ENCODE data around the gene SLC43A3.

GRCh38 chr11:57368106-57368844 lies 58.6 kb downstream of the SLC43A3 start:
- TF ChIP-seq EZH2phosphoT487 (IDR thresholded peaks at IDR 0.05; ENCODE audit: low read depth), result no peak
- TF ChIP-seq, protein P1, sequence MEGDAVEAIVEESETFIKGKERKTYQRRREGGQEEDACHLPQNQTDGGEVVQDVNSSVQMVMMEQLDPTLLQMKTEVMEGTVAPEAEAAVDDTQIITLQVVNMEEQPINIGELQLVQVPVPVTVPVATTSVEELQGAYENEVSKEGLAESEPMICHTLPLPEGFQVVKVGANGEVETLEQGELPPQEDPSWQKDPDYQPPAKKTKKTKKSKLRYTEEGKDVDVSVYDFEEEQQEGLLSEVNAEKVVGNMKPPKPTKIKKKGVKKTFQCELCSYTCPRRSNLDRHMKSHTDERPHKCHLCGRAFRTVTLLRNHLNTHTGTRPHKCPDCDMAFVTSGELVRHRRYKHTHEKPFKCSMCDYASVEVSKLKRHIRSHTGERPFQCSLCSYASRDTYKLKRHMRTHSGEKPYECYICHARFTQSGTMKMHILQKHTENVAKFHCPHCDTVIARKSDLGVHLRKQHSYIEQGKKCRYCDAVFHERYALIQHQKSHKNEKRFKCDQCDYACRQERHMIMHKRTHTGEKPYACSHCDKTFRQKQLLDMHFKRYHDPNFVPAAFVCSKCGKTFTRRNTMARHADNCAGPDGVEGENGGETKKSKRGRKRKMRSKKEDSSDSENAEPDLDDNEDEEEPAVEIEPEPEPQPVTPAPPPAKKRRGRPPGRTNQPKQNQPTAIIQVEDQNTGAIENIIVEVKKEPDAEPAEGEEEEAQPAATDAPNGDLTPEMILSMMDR (IDR thresholded peaks at IDR 0.05; ENCODE audit: low read depth, low read length), result no peak

All from OCI-LY3 (cell line).